Stimulated activated effector memory CD8-positive, alpha-beta T cell treated with anti-CD3 and anti-CD28 coated beads, Interleukin-12 subunit alpha, Interleukin-12 subunit beta, amount 100 ng/mL, for 72 hours (primary cell): Measurements from ENCODE around the gene JPH2.

Experiments
- ATAC-seq: fragments of 150-1000 bp; cut with Tn5 transposase; 2 replicates; pipeline ENCODE4 v1.10.0; 2021
- DNase-seq, 2 donors: peaks; one replicate each; pipeline ENCODE4 v3.0.0; 2021 to 2022; ENCODE audit warnings: low spot score in 2 of 2
- H3K27ac Mint-ChIP-seq: one replicate; pipeline ENCODE4 v1.8.0; 2022; ENCODE audit warnings: mild to moderate bottlenecking, mixed read lengths
- H3K36me3 Mint-ChIP-seq: one replicate; pipeline ENCODE4 v1.8.0; 2022; ENCODE audit warnings: mild to moderate bottlenecking, mixed read lengths
- H3K4me1 Mint-ChIP-seq: one replicate; pipeline ENCODE4 v1.8.0; 2022; ENCODE audit warnings: mixed read lengths
- H3K4me3 Mint-ChIP-seq: one replicate; pipeline ENCODE4 v1.8.0; 2022; ENCODE audit warnings: mild to moderate bottlenecking, mixed read lengths
- H3K9me3 Mint-ChIP-seq: one replicate; pipeline ENCODE4 v1.8.0; 2022; ENCODE audit warnings: mixed read lengths

Gene JPH2

GRCh38 chr20:44080646-44081267 is 106.2 kb downstream of the JPH2 start:
- peak; percentile 91 for ATAC-seq
- Mint-ChIP-seq H3K27ac (no peak overlapping the region), H3K4me1 (peaks cover 10% of the 10 kb centered on the region)

GRCh38 chr20:44080064-44080463 is 106.9 kb downstream of the JPH2 start:
- peak in 1 of 2 donors; percentile 45 for DNase-seq
- H3K4me1 Mint-ChIP-seq: peaks cover 16% of the 10 kb centered on the region
- no peaks in the 10 kb centered on the region for H3K36me3 Mint-ChIP-seq
- no peak overlapping the region for H3K4me3 Mint-ChIP-seq
- H3K27ac Mint-ChIP-seq: no peak overlapping the region
- no peaks in the 10 kb centered on the region for H3K9me3 Mint-ChIP-seq
- ATAC-seq: no peak

More at GRCh38 chr20:44080646-44081267, 106.2 kb downstream of the JPH2 start:
- peak; percentile 63 to 83 for DNase-seq
- no peak overlapping the region for H3K4me3 Mint-ChIP-seq
- no peaks in the 10 kb centered on the region for H3K36me3 Mint-ChIP-seq
- no peaks in the 10 kb centered on the region for H3K9me3 Mint-ChIP-seq

GRCh38 chr20:44079291-44079690 is 107.7 kb downstream of the JPH2 start:
- Mint-ChIP-seq H3K4me1 (peaks cover 23% of the 10 kb centered on the region), H3K9me3 (no peaks in the 10 kb centered on the region), H3K36me3 (no peaks in the 10 kb centered on the region), H3K4me3 (no peak overlapping the region), H3K27ac (no peak overlapping the region)
- DNase-seq (peak in 1 of 2 donors; percentile 38), ATAC-seq (no peak)

GRCh38 chr20:44075950-44076232 is 111.1 kb downstream of the JPH2 start:
- Mint-ChIP-seq H3K4me3 (no peak overlapping the region), H3K9me3 (no peaks in the 10 kb centered on the region), H3K27ac (no peak overlapping the region), H3K4me1 (peaks cover 32% of the 10 kb centered on the region), H3K36me3 (no peaks in the 10 kb centered on the region)
- no peak for ATAC-seq
- peak in 1 of 2 donors; percentile 37 for DNase-seq

GRCh38 chr20:44075191-44075949 is 111.6 kb downstream of the JPH2 start:
- Mint-ChIP-seq H3K4me3 (no peak overlapping the region), H3K27ac (no peak overlapping the region), H3K9me3 (no peaks in the 10 kb centered on the region), H3K36me3 (no peaks in the 10 kb centered on the region), H3K4me1 (peaks cover 31% of the 10 kb centered on the region)
- DNase-seq: peak in 1 of 2 donors; percentile 35
- no peak for ATAC-seq

- Mint-ChIP-seq H3K4me1 (peaks cover 35% of the 10 kb centered on the region), H3K36me3 (peaks cover 2% of the 10 kb centered on the region), H3K9me3 (no peaks in the 10 kb centered on the region), H3K27ac (no peak overlapping the region), H3K4me3 (no peak overlapping the region)
- no peak for ATAC-seq
- DNase-seq: no peak
Measured at GRCh38 chr20:44074252-44075151, 112.5 kb downstream of the JPH2 start.

GRCh38 chr20:44073675-44074071 is 113.3 kb downstream of the JPH2 start:
- DNase-seq: no peak
- no peaks in the 10 kb centered on the region for H3K9me3 Mint-ChIP-seq
- H3K27ac Mint-ChIP-seq: no peak overlapping the region
- peaks cover 6% of the 10 kb centered on the region for H3K36me3 Mint-ChIP-seq
- no peak overlapping the region for H3K4me3 Mint-ChIP-seq
- peaks cover 43% of the 10 kb centered on the region for H3K4me1 Mint-ChIP-seq
- ATAC-seq: no peak

- Mint-ChIP-seq H3K36me3 (peaks cover 6% of the 10 kb centered on the region), H3K4me1 (peaks cover 49% of the 10 kb centered on the region), H3K4me3 (no peak overlapping the region), H3K27ac (no peak overlapping the region), H3K9me3 (no peaks in the 10 kb centered on the region)
- ATAC-seq: no peak
- DNase-seq: peak in 1 of 2 donors; percentile 38
Measured at GRCh38 chr20:44073011-44073674, 113.8 kb downstream of the JPH2 start.

GRCh38 chr20:44072384-44072783 is 114.6 kb downstream of the JPH2 start:
- Mint-ChIP-seq H3K4me1 (peaks cover 50% of the 10 kb centered on the region), H3K27ac (peak overlapping the region; percentile 76), H3K36me3 (peaks cover 6% of the 10 kb centered on the region), H3K9me3 (no peaks in the 10 kb centered on the region), H3K4me3 (no peak overlapping the region)
- ATAC-seq (no peak), DNase-seq (no peak)

GRCh38 chr20:44071526-44072111 is 115.4 kb downstream of the JPH2 start:
- peak in 1 of 2 donors; percentile 45 for DNase-seq
- H3K27ac Mint-ChIP-seq: peak overlapping the region; percentile 76

GRCh38 chr20:44071057-44071456 is 115.9 kb downstream of the JPH2 start:
- peak in 1 of 2 donors; percentile 42 for DNase-seq
- no peak for ATAC-seq
- no peak overlapping the region for H3K27ac Mint-ChIP-seq
- no peaks in the 10 kb centered on the region for H3K9me3 Mint-ChIP-seq
- no peak overlapping the region for H3K4me3 Mint-ChIP-seq
- H3K4me1 Mint-ChIP-seq: peaks cover 50% of the 10 kb centered on the region
- peaks cover 6% of the 10 kb centered on the region for H3K36me3 Mint-ChIP-seq

More at GRCh38 chr20:44071526-44072111, 115.4 kb downstream of the JPH2 start:
- no peak overlapping the region for H3K4me3 Mint-ChIP-seq
- peaks cover 6% of the 10 kb centered on the region for H3K36me3 Mint-ChIP-seq
- H3K4me1 Mint-ChIP-seq: peaks cover 50% of the 10 kb centered on the region
- H3K9me3 Mint-ChIP-seq: no peaks in the 10 kb centered on the region
- ATAC-seq: no peak

GRCh38 chr20:44070139-44070900 is 116.7 kb downstream of the JPH2 start:
- Mint-ChIP-seq H3K9me3 (no peaks in the 10 kb centered on the region), H3K4me3 (peak overlapping the region; percentile 85)
- DNase-seq: peak in 1 of 2 donors; percentile 60

GRCh38 chr20:44069203-44070011 is 117.6 kb downstream of the JPH2 start:
- no peaks in the 10 kb centered on the region for H3K9me3 Mint-ChIP-seq

More at GRCh38 chr20:44070139-44070900, 116.7 kb downstream of the JPH2 start:
- peaks cover 47% of the 10 kb centered on the region for H3K4me1 Mint-ChIP-seq
- peaks cover 6% of the 10 kb centered on the region for H3K36me3 Mint-ChIP-seq
- peak overlapping the region; percentile 97 for H3K27ac Mint-ChIP-seq
- ATAC-seq: peak; percentile 3

More at GRCh38 chr20:44069203-44070011, 117.6 kb downstream of the JPH2 start:
- Mint-ChIP-seq H3K27ac (peak overlapping the region; percentile 97), H3K36me3 (peaks cover 6% of the 10 kb centered on the region), H3K4me1 (peaks cover 38% of the 10 kb centered on the region), H3K4me3 (peak overlapping the region; percentile 85)
- DNase-seq (peak; percentile 28 to 84), ATAC-seq (peak; percentile 79)
